ENCODE measurements around the gene PDE7B.

The PDE7B gene

DNA sequence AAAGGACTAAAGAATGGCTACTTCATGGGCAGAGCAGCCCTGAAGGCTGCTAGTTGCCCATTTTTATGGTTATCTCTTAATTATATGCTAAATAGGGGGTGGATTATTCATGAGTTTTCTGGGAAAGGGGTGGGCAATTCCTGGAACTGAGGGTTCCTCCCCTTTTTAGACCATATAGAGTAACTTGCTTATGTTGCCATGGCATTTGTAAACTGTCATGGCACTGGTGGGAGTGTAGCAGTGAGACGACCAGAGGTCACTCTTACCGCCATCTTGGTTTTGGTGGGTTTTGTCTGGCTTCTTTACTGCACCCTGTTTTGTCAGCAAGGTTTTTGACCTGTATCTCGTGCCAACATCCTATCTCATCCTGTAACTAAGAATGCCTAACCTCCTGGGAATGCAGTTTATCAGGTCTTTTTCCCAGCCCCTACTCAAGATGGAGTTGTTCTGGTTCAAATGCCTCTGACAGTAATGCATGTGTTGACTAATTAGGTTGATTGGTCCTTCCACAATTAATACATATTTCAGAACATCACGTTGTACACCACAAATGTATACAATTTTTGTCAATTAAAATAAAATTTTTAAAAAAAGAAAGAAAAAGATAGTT, 139.5 kb downstream of the PDE7B start:
- H3K4me1 Mint-ChIP-seq = no peaks in the 10 kb centered on the region
- no peak overlapping the region for H3K27ac Mint-ChIP-seq (ENCODE audit: low read depth)
- no peaks in the 10 kb centered on the region for H3K36me3 Mint-ChIP-seq (ENCODE audit: insufficient read depth)
- peaks cover 29% of the 10 kb centered on the region for H3K27me3 Mint-ChIP-seq
- ATAC-seq (replicated peaks; ENCODE audit: extremely low read depth, poor library complexity, severe bottlenecking) (no peak), DNase-seq (ENCODE audit: low spot score in 2 of 2) (no peak)
- no peaks in the 10 kb centered on the region for H3K9me3 Mint-ChIP-seq
- H3K4me3 Mint-ChIP-seq = no peak overlapping the region

GRCh38 chr6:135992739-135993138, 141.2 kb downstream of the PDE7B start:
- no peaks in the 10 kb centered on the region for H3K4me1 Mint-ChIP-seq
- ATAC-seq (replicated peaks; ENCODE audit: extremely low read depth, poor library complexity, severe bottlenecking) (no peak), DNase-seq (ENCODE audit: low spot score in 2 of 2) (no peak)
- peaks cover 29% of the 10 kb centered on the region for H3K27me3 Mint-ChIP-seq
- no peak overlapping the region for H3K27ac Mint-ChIP-seq (ENCODE audit: low read depth)
- no peaks in the 10 kb centered on the region for H3K36me3 Mint-ChIP-seq (ENCODE audit: insufficient read depth)
- H3K9me3 Mint-ChIP-seq = no peaks in the 10 kb centered on the region
- H3K4me3 Mint-ChIP-seq = no peak overlapping the region

- no peak for ATAC-seq (replicated peaks; ENCODE audit: extremely low read depth, poor library complexity, severe bottlenecking)
- Mint-ChIP-seq H3K36me3 (ENCODE audit: insufficient read depth) (no peaks in the 10 kb centered on the region), H3K9me3 (no peaks in the 10 kb centered on the region), H3K27me3 (peaks cover 29% of the 10 kb centered on the region), H3K27ac (ENCODE audit: low read depth) (no peak overlapping the region), H3K4me3 (no peak overlapping the region), H3K4me1 (no peaks in the 10 kb centered on the region)
- DNase-seq (ENCODE audit: low spot score in 2 of 2) = no peak
These were observed 141.9 kb downstream of the PDE7B start for GRCh38 chr6:135993361-135993760.

GRCh38 chr6:135994857-135995544, 143.5 kb downstream of the PDE7B start:
- DNase-seq (ENCODE audit: low spot score in 2 of 2) = no peak

GRCh38 chr6:135995545-135995898, 144.0 kb downstream of the PDE7B start:
- no peak overlapping the region for H3K27ac Mint-ChIP-seq (ENCODE audit: low read depth)
- no peaks in the 10 kb centered on the region for H3K4me1 Mint-ChIP-seq
- no peak for DNase-seq (ENCODE audit: low spot score in 2 of 2)

More at GRCh38 chr6:135994857-135995544, 143.5 kb downstream of the PDE7B start:
- no peak for ATAC-seq (replicated peaks; ENCODE audit: extremely low read depth, poor library complexity, severe bottlenecking)
- Mint-ChIP-seq H3K4me3 (no peak overlapping the region), H3K36me3 (ENCODE audit: insufficient read depth) (no peaks in the 10 kb centered on the region), H3K9me3 (no peaks in the 10 kb centered on the region), H3K27ac (ENCODE audit: low read depth) (no peak overlapping the region), H3K27me3 (peaks cover 35% of the 10 kb centered on the region), H3K4me1 (no peaks in the 10 kb centered on the region)

DNA sequence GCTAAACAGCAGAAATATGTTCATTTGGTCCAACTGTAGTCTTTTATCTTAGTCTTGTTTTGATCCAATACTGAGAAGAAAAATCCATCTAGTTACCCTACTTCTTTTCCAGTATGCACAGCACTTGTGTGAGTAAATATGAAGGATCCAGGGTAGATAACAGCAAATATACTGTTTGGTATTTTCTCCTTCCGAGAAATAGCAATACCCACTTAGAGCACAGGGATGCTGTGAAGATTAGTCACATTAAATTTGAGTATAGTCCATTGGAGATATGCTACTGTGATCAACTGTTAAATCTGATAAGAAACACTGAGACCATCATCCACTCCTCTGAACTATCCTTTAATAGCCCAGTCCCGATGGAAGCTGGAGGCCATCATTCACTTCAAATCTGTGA, 145.2 kb downstream of the PDE7B start:
- Mint-ChIP-seq H3K9me3 (no peaks in the 10 kb centered on the region), H3K27me3 (peaks cover 31% of the 10 kb centered on the region), H3K27ac (ENCODE audit: low read depth) (no peak overlapping the region), H3K36me3 (ENCODE audit: insufficient read depth) (no peaks in the 10 kb centered on the region), H3K4me3 (no peak overlapping the region), H3K4me1 (no peaks in the 10 kb centered on the region)
- ATAC-seq (replicated peaks; ENCODE audit: extremely low read depth, poor library complexity, severe bottlenecking) (no peak), DNase-seq (ENCODE audit: low spot score in 2 of 2) (no peak)

More at GRCh38 chr6:135995545-135995898, 144.0 kb downstream of the PDE7B start:
- H3K4me3 Mint-ChIP-seq = no peak overlapping the region
- H3K9me3 Mint-ChIP-seq = no peaks in the 10 kb centered on the region
- H3K27me3 Mint-ChIP-seq = peaks cover 35% of the 10 kb centered on the region
- no peak for ATAC-seq (replicated peaks; ENCODE audit: extremely low read depth, poor library complexity, severe bottlenecking)
- no peaks in the 10 kb centered on the region for H3K36me3 Mint-ChIP-seq (ENCODE audit: insufficient read depth)

DNA sequence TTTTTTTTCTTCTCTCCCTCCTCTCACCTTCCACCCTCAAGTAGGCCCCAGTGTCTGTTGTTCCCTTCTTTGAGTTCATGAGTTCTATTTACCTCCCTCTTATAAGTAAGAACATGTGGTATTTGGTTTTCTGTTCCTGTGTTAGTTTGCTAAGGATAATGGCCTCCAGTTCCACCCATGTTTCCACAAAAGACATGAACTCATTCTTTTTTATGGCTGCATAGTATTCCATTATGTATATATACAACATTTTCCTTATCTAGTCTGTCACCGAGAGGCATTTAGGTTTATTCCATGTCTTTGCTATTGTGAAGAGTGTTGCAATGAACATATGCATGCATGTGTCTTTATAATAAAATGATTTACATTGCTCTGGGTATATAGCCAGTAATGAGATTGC, 147.9 kb downstream of the PDE7B start:
- H3K4me3 Mint-ChIP-seq = no peak overlapping the region
- no peak overlapping the region for H3K27ac Mint-ChIP-seq (ENCODE audit: low read depth)
- ATAC-seq (replicated peaks; ENCODE audit: extremely low read depth, poor library complexity, severe bottlenecking) (no peak), DNase-seq (ENCODE audit: low spot score in 2 of 2) (no peak)
- H3K4me1 Mint-ChIP-seq = no peaks in the 10 kb centered on the region
- peaks cover 18% of the 10 kb centered on the region for H3K27me3 Mint-ChIP-seq
- H3K9me3 Mint-ChIP-seq = no peaks in the 10 kb centered on the region
- no peaks in the 10 kb centered on the region for H3K36me3 Mint-ChIP-seq (ENCODE audit: insufficient read depth)

DNA sequence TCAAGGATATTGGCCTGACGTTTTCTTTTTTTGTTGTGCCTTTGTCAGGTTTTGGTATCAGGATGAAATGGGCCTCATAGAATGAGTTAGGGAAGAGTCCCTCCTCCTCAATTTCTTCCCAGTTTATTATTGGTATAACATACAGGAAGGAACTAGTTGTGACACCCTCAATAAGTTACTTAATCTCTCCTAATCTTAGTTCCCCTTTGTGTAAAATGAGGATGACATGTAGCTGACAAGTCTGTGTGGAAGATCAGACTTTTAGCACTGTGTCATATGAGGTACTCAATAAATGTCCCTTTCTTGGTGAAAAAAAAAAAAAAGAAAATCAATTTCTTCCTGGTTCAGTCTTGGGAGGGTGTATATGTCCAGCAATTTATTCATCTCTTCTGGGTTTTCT, 155.8 kb downstream of the PDE7B start:
- Mint-ChIP-seq H3K27me3 (peaks cover 27% of the 10 kb centered on the region), H3K4me3 (no peak overlapping the region), H3K9me3 (no peaks in the 10 kb centered on the region), H3K36me3 (ENCODE audit: insufficient read depth) (no peaks in the 10 kb centered on the region), H3K27ac (ENCODE audit: low read depth) (no peak overlapping the region), H3K4me1 (no peaks in the 10 kb centered on the region)
- DNase-seq (ENCODE audit: low spot score in 2 of 2) (no peak), ATAC-seq (replicated peaks; ENCODE audit: extremely low read depth, poor library complexity, severe bottlenecking) (no peak)

DNA sequence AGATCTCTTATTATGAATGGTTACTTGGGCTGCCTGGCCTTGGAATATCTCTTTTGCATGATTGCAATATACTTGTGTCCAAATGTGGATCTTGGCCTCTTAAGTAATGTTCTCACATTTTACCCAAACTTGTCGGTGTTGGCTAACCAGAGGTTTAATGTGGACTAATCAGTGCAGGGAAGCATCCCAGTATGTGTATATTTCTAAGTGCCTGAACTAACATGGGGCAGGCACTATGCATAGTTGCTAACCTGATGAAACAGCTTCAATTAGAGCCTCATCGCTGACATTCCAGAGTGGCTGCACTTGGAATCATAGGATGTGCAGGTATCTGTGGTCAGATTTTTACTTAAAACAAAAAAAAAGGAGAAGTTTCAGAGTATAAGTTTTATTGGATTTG, 160.0 kb downstream of the PDE7B start:
- no peak for DNase-seq (ENCODE audit: low spot score in 2 of 2)
- Mint-ChIP-seq H3K4me1 (no peaks in the 10 kb centered on the region), H3K4me3 (no peak overlapping the region), H3K9me3 (no peaks in the 10 kb centered on the region), H3K27me3 (peaks cover 35% of the 10 kb centered on the region), H3K27ac (ENCODE audit: low read depth) (no peak overlapping the region), H3K36me3 (ENCODE audit: insufficient read depth) (no peaks in the 10 kb centered on the region)
- no peak for ATAC-seq (replicated peaks; ENCODE audit: extremely low read depth, poor library complexity, severe bottlenecking)

DNA sequence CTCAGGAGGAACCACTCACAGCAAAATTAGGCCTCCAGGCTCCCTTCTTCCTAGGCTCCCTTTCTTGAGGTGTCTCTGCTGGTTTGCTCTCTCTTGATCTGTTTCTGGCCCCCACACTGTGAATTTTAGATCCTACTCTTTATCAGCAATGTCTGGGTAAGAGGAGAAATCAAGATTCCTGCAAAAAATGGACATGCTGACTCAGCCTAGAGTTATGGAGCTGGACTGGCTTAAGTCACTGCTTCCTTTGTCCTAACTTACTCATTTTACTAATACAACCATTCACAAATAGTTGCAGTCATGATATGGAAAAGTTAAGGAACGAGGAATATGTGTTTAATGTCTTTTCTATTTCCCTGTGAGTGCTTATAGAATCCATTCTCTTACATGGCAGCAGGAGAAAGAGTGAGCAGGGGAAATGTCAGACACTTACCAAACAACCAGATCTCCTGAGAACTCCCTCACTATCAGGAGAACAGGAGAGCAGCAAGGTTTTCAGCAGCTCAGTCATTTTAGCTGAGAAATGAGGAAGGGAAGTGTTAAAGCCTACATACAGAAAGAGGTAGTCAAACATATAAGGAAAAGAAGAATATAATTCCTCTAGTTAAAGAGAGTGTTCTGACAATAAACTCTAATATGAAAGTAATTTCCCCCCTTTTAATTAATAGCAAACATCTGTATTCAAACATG, 160.8 kb downstream of the PDE7B start:
- Mint-ChIP-seq H3K4me1 (no peaks in the 10 kb centered on the region), H3K36me3 (ENCODE audit: insufficient read depth) (no peaks in the 10 kb centered on the region), H3K27me3 (peaks cover 35% of the 10 kb centered on the region), H3K4me3 (no peak overlapping the region), H3K27ac (ENCODE audit: low read depth) (no peak overlapping the region), H3K9me3 (no peaks in the 10 kb centered on the region)
- no peak for ATAC-seq (replicated peaks; ENCODE audit: extremely low read depth, poor library complexity, severe bottlenecking)
- no peak for DNase-seq (ENCODE audit: low spot score in 2 of 2)

DNA sequence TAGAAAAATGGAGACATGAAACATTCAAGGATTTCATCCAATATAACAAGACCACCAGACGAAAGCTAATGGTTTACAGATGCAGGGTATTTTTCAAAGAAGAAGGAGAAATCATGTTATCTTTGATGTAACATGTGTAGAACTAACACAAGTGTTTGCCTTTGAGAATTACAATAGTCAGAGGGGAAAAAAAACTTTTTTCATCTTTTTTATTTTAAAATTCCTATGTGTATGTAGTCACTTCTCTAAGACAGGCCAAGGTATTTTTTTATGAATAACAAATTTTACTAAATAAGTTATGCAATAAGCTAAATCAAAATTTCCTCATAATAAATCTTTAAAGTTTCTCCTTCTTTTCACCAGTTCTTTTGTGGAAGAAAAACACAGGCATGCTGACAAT, 161.4 kb downstream of the PDE7B start:
- ATAC-seq (replicated peaks; ENCODE audit: extremely low read depth, poor library complexity, severe bottlenecking) = no peak
- no peak for DNase-seq (ENCODE audit: low spot score in 2 of 2)
- H3K36me3 Mint-ChIP-seq (ENCODE audit: insufficient read depth) = no peaks in the 10 kb centered on the region
- no peaks in the 10 kb centered on the region for H3K4me1 Mint-ChIP-seq
- H3K9me3 Mint-ChIP-seq = no peaks in the 10 kb centered on the region
- peaks cover 41% of the 10 kb centered on the region for H3K27me3 Mint-ChIP-seq
- no peak overlapping the region for H3K27ac Mint-ChIP-seq (ENCODE audit: low read depth)
- H3K4me3 Mint-ChIP-seq = no peak overlapping the region

- H3K4me3 Mint-ChIP-seq = no peak overlapping the region
- ATAC-seq (replicated peaks; ENCODE audit: extremely low read depth, poor library complexity, severe bottlenecking) = no peak
- no peak overlapping the region for H3K27ac Mint-ChIP-seq (ENCODE audit: low read depth)
- DNase-seq (ENCODE audit: low spot score in 2 of 2) = no peak
- no peaks in the 10 kb centered on the region for H3K4me1 Mint-ChIP-seq
- H3K36me3 Mint-ChIP-seq (ENCODE audit: insufficient read depth) = no peaks in the 10 kb centered on the region
- no peaks in the 10 kb centered on the region for H3K9me3 Mint-ChIP-seq
- H3K27me3 Mint-ChIP-seq = peaks cover 59% of the 10 kb centered on the region
These were observed 163.2 kb downstream of the PDE7B start for GRCh38 chr6:136014454-136015437.

All from central memory CD8-positive, alpha-beta T cell (primary cell).